ENCODE measurements around the gene OR7C1.
"Not testable (repeated sequence)": the region's sequence is repeated elsewhere in the genome, so short reads cannot be mapped to it uniquely, and the experiment has no call there.

OR7C1 gene

DNA sequence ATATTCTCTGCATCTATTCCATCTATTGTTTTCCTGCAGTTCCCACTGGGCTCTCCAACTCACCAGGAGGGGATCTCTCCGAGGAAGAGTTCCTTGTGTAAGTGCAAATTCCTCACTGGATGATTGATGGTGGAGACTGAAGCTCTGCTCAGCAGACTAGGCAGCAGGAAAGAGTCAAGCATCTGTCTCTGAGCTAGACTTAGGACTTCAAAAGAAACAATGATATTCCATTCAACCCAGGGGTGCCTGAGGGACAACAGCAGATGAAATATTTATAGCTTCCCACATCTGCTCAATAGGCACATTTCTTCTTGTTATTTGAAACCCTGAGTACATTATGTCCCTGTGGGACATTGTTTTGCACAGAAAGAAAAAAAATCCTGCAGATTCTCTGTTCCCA, at the start of gene OR7C1, which contains the start of gene OR7A5:
Gene OR7C1 (minus strand): TSS at position 175 of the 400 bp plus-strand sequence. CDS start 35,049 bp downstream, outside the sequence.
Gene OR7A5 (minus strand): TSS at position 175 of the 400 bp plus-strand sequence. CDS start 6,944 bp downstream, outside the sequence.
- DNase-seq, result no peak

- DNase-seq, result no peak
Observed at GRCh38 chr19:14871619-14872230, 36.7 kb upstream of the OR7C1 start.

- DNase-seq, result no peak
Observed at GRCh38 chr19:14868497-14868896, 33.5 kb upstream of the OR7C1 start.

DNA sequence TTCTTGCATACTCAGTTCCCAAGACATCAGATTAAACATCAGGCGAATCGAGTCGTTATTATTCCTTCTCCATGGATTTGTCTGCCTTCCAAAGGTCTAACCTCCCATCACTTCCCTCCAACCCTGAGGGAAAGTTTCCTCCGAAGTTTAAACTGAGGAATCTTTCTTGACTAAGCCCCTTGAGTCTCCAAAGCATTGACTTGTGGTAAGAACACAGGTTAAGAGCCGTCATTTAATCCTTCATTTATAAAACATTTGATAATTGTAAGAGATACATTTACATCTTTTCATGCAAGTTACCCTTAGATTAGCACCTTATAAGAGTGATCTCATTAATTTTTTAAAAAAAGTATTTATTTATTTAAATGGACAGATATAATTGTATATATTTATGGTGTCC, 13.8 kb upstream of the OR7C1 start, which contains the start of gene OR7A10:
Gene OR7A10 (minus strand): TSS at position 101 of the 400 bp plus-strand sequence. CDS start 7,045 bp downstream, outside the sequence.
- DNase-seq, result no peak

DNA sequence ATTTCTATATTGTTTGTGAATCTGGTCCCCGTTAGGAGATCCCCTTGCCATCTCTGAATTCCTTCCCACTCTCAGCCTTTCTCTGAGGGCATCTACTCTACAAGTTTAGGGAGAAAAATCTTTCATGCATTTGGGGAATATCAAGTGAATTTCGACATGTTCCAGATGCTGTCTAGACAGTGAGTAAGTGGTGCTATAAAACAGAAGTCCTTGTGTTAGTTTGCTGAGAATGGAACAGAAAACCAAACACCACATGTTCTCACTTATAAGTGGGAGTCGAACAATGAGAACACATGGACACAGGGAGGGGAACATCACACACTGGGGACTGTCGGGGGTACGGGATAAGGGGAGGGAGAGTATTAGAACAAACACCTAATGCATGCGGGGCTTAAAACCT, 8.6 kb upstream of the OR7C1 start:
- no peak for DNase-seq

DNA sequence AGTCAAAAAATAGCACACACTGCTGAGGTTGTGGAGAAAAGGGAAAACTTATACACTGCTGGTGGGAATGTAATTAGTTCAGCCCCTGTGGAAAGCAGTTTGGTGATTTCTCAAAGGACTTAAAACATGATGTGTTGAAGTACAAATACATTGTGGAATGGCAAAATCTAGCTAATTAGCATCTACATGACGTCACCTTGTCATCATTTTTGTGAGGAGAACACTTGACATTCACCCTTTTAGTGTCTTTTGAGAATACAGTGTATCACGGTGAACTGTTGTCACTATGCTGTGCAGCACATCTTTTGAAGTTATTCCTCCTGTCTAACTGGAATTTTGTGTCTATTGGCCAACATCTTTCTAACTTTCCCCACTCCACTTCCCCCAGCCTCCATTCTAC, 8.2 kb upstream of the OR7C1 start:
- DNase-seq, result no peak

DNA sequence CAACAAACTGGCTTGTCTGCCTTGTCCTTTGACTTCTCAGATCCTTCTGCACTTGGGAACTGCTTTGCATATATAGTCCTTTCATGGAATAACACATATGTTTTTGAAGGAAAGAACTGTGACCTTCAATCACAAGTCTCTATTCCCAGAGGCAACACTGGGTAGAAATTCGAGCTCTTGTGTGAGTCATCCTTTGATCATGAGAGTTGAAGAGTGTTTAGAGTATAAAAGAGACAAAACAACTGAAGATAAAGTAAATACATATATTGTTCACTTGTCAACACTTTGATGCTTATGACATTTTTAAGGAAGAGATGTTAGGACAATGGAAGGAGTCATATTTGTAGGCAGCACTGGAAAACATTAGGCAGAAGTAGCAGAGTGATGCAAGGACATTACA, 5.2 kb upstream of the OR7C1 start:
- no peak for DNase-seq

DNA sequence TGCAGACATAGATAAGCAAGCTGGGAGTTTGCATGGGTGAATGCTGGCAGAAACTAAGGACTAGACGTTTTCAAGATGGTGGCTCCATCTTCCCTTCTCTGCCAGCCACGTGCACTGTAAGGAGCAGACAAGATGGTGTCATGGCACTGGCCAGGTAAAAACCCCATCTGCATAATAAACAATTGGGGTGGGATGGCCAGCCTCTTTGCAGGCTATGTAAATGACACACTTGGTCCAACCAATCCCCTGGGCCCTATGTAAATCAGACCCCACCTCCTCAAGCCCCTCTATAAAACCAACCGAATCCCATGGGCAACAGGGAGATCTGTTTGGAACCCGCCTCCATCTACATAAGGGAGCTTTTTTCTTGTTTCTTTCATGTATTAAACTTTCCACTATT, 2.4 kb upstream of the OR7C1 start:
- no peak for DNase-seq

- no peak for DNase-seq
Observed at GRCh38 chr19:14830702-14831101, 4.3 kb downstream of the OR7C1 start.

DNA sequence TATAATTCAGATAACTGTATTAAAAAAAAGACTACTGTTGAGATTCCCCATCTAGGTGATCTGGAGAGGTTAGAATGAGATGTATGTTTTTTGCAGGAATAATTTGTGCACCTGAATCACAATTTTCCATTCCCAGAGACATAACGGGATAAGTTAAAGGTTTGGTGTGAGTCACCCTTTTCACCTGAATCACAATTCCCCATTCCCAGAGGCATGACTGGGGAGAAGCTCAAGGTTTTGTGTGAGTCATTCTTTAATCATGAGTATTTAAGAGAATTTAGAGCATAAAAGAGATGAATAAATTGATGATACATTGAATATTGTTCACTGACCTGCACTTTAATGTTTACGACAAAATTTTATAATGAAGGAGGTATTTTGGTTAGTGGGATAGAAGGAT, 9.0 kb downstream of the OR7C1 start:
- DNase-seq, result no peak

- DNase-seq, result peak; percentile 27
Observed at GRCh38 chr19:14821937-14822336, 13.0 kb downstream of the OR7C1 start.

GRCh38 chr19:14818588-14818987, 16.4 kb downstream of the OR7C1 start:
- no peak for DNase-seq

DNA sequence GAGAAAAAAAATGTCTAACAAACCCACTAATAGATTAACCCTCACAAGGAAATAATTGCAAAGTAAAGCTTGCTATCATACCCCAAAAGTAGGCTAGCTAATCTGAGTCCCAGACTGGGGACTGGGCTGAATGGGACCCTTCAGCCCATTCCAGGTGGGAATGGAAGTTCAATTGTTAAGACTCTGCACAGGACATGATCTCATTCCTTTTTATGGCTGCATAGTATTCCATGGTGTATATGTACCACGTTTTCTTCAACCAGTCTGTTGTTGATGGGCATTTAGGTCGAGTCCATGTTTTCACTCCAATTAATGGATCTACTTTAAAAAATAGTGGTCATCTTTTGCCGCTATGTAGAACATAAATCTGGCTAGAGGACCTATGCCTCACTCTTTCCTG, 17.9 kb downstream of the OR7C1 start:
- no peak for DNase-seq

DNA sequence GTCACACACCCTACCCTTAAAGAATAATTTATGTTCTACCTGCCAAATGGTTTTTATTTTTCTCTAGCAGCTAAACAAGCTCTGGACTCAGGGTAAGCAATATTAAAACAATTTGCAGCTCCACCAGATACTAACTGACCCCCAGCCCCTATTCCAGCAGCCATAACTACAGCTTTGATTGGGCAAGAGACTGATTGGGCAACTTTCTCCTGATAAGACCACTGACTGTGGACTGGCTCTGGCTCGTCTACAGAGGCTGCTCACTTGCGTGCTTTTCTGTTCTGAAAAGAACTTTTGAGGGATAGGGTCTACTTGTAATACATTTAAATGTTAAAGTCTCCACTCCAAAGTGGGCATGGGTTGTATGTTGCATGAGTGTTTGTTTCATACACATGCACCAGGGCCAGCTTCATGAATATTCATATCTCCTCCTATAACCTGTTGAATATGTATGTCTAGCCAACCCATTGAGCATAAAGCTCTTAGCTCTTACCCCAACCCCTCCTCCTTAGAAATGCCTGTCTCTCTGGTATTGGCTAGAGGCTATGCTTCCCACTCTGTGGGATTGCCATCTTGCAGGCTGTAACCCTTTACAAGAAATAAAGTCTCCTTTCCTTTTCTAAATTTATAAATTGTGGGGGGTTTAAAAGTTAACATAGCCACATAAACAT, 19.9 kb downstream of the OR7C1 start:
- DNase-seq, result no peak

GRCh38 chr19:14809272-14810057, 25.5 kb downstream of the OR7C1 start:
- DNase-seq, result no peak

DNA sequence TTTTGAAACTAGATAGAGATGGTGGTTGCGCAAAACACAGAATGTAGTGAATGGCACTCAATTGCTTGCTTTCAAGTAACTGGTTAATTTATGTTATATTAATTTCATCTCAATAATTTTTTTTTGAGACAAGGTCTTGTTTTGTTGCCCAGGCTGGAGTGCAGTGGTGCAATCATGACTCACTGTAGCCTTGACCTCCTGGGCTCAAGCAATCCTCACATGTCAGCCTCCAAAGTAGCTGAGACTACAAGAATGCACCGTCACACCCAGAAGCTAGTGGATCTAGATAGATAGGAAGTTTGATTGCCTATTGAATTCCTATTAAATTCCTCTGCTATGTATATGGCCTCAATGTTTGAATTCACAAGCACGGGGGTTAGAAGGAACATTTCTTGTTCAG, 30.2 kb downstream of the OR7C1 start:
- no peak for DNase-seq

- no peak for DNase-seq
Observed at GRCh38 chr19:14798760-14799159, 36.2 kb downstream of the OR7C1 start.

DNA sequence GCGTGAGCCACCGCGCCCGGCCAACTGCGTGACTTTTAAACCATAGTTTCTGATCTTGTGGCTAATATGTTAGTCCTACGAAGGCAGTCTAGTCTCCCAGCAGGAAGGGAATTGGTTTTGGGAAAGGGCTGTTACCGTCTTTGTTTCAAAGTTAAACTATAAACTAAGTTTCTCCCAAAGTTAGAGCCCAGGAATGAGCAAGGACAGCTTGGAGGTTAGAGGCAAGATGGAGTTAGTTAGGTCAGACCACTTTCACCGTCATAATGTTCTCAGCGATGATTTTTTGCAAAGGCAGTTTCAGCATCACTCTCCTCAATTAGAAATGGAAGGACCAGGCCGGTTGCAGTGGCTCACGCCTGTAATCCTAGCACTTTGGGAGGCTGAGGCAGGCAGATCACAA, 39.0 kb downstream of the OR7C1 start:
- no peak for DNase-seq

- DNase-seq, result no peak
Observed at GRCh38 chr19:14795078-14795721, 39.8 kb downstream of the OR7C1 start.

GRCh38 chr19:14792250-14792649, 42.7 kb downstream of the OR7C1 start:
- DNase-seq, result not testable (repeated sequence)

DNA sequence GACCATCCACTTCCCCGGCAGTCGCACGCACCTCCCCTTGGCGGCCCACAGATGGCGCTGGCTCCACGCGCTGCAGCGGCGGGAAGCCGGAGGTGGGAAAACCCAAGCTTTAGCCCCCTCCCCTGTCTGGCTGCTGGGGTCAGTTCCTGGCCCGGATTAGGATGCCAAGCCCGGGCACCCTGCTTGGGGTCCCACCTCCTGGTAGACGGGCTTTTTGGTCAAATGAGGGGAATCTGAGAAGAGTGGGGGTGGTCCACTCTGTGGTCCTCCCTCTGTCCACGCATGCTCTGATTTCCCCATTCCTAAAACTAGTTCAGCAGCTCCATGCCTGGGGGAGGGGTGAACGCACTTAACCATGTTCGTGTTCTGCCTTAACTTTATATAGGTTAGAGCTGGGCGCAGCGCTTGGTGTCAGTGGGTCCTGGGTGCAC, 48.5 kb downstream of the OR7C1 start:
- DNase-seq, result no peak

GRCh38 chr19:14785102-14785793, 49.7 kb downstream of the OR7C1 start:
- DNase-seq, result peak; percentile 25

DNA sequence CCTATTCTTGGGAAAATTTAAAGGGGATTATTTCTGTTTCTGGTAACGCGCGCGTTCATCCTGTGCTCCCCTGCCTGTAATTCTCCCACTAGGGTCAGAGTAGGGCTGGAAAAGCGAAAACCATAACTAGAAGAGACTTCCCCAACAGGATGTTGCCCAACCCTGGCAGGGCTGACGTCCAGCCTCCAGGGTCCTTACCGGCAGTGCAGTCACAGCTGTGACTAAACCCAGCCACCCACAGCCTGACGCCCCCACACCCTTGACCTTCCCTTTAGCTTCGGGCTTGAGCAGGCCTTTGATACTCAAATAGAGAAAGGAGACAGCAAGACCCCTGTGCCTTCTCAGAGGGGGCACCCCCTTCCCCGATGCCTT, 50.3 kb downstream of the OR7C1 start:
- peak; percentile 11 for DNase-seq
